ENCODE measurements around the gene POU5F1. TPM values are rescaled to one million over a fixed set of nuclear protein-coding genes. Genes with fewer than 3 reads are reported as not detected.

POU5F1 gene
- 0.65 and 0.97 TPM in 2 replicates for total RNA-seq

DNA sequence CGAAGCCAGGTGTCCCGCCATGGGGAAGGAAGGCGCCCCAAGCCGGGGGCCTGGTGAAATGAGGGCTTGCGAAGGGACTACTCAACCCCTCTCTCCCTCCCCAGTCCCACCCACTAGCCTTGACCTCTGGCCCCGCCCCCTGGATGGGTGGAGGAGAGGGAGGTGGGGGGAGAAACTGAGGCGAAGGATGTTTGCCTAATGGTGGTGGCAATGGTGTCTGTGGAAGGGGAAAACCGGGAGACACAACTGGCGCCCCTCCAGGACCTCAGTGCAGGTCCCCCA lies at the start of gene POU5F1:
TSS of gene POU5F1 (minus strand) at position 83 of the 282 bp plus-strand sequence. CDS start at position 21, 62 bp downstream.

DNA sequence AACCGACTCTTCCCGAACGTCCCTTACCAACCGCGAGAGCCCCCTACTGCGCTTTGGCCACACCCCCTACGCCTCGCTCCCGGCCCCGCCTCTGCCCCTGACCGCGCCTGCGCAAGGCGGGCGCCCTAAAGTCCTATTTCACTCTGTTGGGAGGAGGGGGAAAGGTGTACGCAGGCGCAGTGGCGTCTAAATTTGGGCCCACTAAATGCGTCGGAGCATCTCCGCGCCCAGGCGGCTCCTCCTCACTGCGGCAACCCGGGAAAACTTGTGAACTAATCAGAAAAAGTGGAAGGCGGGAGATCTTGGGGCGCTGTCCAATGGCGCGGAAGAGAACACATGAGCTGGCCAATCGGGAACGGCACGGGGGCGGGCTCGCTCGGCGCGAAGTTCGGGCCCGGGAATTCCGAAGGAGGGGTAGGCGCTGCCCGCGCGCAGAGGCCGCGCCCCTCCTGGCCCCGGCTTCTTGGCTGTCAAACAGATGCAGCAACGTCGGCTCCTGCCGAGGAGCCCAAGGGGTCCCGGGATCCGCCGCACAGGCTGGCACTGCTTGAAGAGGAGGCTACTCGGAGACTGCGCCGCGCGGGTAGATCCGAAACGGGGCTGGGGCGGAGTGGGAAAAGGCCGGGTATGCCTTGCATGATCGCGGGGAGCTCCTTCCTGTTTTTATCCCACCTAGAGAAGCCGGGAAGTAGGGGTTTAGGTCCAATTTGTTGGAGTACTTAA lies 12.2 kb downstream of the POU5F1 start, which contains the start of gene TCF19:
TSS of gene TCF19 (plus strand) at position 450 of the 723 bp plus-strand sequence. CDS start 881 bp downstream, outside the sequence.

DNA sequence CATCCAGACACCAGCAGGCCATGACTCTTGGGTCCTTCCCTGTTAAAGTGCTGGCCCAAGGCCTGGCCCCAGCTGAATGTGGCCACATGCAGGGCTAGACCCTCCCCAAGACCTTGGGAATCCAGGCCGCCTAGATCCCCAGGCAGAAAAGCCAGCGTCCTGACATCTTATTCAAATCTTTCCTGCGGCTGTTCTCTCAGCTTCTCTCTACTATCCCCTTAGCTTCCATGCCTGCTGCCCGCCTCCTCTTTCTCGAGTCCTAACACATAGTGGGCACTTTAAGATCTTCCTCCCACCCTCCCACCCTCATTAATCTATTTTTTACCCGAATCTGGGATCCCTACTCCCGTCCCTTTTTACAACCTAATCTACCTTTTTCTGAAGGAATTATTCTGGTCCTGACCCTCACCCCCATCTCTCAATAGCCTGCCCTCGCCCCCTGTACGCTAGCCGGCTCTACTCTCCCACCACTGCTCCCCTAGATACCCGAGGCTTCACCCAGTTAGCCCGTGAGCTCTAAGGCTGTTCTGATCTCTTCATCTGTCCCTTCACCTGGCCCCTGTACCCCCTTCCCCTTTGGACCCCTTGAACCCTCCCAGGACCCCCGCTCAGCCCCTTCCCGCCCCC lies 12.9 kb downstream of the POU5F1 start, which contains the start of gene CCHCR1:
TSS of gene CCHCR1 (minus strand) at position 290 of the 627 bp plus-strand sequence. CDS start at position 88, 202 bp downstream.

DNA sequence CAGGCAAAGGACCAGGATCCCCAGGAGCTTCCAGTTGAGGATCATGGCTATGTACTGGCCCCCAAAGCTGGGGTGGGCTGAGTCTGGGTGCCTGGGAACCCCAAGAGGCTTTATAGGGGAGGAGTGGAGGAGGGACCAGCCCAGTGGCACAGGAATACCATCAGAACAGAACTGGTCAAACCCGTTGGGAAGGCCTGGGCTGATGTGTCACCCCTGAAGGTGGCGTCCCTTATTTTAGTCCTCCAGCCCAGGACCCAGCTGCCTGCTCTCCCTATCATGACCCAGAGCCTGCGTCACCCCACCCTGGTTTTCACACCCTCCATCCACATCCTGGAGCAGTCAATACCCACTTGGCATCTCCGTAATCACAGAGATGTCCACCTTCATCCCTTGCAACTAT lies 31.5 kb downstream of the POU5F1 start, which contains the start of gene PSORS1C2:
TSS of gene PSORS1C2 (minus strand) at position 85 of the 400 bp plus-strand sequence. CDS start at position 45, 40 bp downstream.

DNA sequence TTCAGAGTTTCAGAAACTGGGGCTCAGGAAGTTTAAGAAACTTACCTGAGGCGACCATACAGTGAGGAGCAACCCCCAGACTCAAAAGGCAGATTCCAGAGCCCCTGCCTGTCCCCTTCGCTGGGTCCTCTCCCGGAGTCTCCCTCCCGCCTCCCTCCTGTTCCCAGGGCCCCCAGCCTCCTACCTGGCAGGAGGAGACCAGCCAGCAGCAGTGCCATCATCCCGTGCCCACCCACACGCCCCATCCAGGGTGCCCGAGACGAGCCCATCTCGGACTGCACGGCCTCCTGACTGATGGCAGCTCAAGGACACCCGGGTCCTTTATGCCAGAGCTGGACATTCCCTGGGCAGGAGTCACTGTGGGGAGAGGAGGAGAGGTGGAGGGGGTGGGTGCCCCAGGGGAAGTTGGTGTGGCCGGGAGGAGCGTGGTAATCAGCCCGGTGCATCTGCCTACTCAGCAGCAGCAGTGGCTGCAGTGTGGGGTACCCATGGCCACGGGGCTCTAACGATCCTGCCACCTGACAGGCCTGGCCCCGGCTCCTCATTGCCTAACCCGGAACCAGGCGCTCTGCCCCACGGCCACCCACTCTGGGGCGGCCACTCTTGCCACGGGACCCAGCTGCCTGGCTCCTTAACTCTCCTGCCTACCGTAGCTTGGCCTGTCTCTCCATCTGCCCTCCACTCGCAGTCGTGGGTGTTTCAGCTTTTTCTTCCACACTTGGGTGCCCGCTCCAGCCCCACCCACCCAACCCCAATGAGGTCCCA lies 50.1 kb downstream of the POU5F1 start, which contains the start of gene CDSN:
TSS of gene CDSN (minus strand) at position 296 of the 765 bp plus-strand sequence. CDS start at position 269, 27 bp downstream.

DNA sequence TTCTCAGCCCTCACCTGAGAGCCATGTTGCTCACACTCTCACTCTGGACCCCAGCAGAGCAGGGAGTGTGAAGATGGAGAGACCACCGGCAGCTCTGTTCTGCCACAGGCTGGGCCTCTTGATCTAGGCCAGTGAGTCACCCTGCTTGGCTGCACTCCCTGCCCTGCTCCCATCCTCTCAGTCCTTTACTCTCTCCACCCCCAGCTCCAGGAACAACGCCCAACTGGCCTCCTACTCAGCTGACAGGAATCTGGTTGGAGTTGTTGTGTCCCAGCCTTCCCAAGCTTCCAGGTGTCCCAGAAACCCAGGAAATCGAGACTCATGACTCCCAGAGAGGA lies 56.0 kb downstream of the POU5F1 start, which contains the start of gene PSORS1C1:
TSS of gene PSORS1C1 (plus strand) at position 260 of the 338 bp plus-strand sequence. CDS start 14,833 bp downstream, outside the sequence.

Small RNA genes within 50 kb of the gene (small RNA-seq; reads per million reads assigned to genes)
- not detected for gene POLR2LP1

Other genes starting within 250 kb of the POU5F1 start
- not detected in 2 replicates for gene SFTA2, start 238.5 kb downstream of the POU5F1 start, total RNA-seq
- not detected in 2 replicates for gene MUCL3, start 229.7 kb downstream of the POU5F1 start, total RNA-seq
- gene MUC21, start 187.0 kb downstream of the POU5F1 start, total RNA-seq, result not detected in 2 replicates
- gene MUC22, start 160.2 kb downstream of the POU5F1 start, total RNA-seq, result not detected in 2 replicates
- gene C6orf15, start 58.1 kb downstream of the POU5F1 start, total RNA-seq, result not detected in 2 replicates
- gene PSORS1C1, start 55.9 kb downstream of the POU5F1 start, total RNA-seq, result 3.0 and 3.1 TPM in 2 replicates
- not detected in 2 replicates for gene CDSN, start 50.2 kb downstream of the POU5F1 start, total RNA-seq
- gene PSORS1C2, start 31.6 kb downstream of the POU5F1 start, total RNA-seq, result not detected in 2 replicates
- gene CCHCR1, start 12.9 kb downstream of the POU5F1 start, total RNA-seq, result 12.7 and 14.5 TPM in 2 replicates
- gene TCF19, start 12.1 kb downstream of the POU5F1 start, total RNA-seq, result 8.5 and 10.8 TPM in 2 replicates
- gene HLA-C, start 101.4 kb upstream of the POU5F1 start, total RNA-seq, result 46.1 and 310 TPM in 2 replicates
- gene HLA-B, start 186.5 kb upstream of the POU5F1 start, total RNA-seq, result 229 and 377 TPM in 2 replicates
- gene MICA, start 232.9 kb upstream of the POU5F1 start, total RNA-seq, result 12.6 and 15.9 TPM in 2 replicates